HuH-7 (cell line): ENCODE results near the gene MALT1.
"Not testable (repeated sequence)": the region's sequence is repeated elsewhere in the genome, so short reads cannot be mapped to it uniquely, and the experiment has no call there.

Source experiments
- DNase-seq: peaks from one replicate; pipeline ENCODE4 v3.0.0; 2011; ENCODE audit warnings: low spot score

MALT1 gene

GRCh38 chr18:58738322-58738721 is 67.1 kb downstream of the MALT1 start:
- no peak for DNase-seq

GRCh38 chr18:58745914-58746313 is 74.6 kb downstream of the MALT1 start:
- no peak for DNase-seq

GRCh38 chr18:58748899-58749595 is 77.8 kb downstream of the MALT1 start:
- no peak for DNase-seq

- no peak for DNase-seq
Measured at GRCh38 chr18:58753976-58754375, 82.7 kb downstream of the MALT1 start.

GRCh38 chr18:58754544-58755068 is 83.3 kb downstream of the MALT1 start:
- DNase-seq, result no peak

GRCh38 chr18:58755304-58756010 is 84.2 kb downstream of the MALT1 start:
- no peak for DNase-seq

GRCh38 chr18:58756148-58756547 is 84.9 kb downstream of the MALT1 start:
- DNase-seq, result no peak

- DNase-seq, result no peak
Measured at GRCh38 chr18:58756596-58757240, 85.5 kb downstream of the MALT1 start.

- DNase-seq, result not testable (repeated sequence)
Measured at GRCh38 chr18:58757351-58757750, 86.1 kb downstream of the MALT1 start.

GRCh38 chr18:58758046-58758445 is 86.8 kb downstream of the MALT1 start:
- no peak for DNase-seq

GRCh38 chr18:58758606-58759005 is 87.3 kb downstream of the MALT1 start:
- no peak for DNase-seq

- DNase-seq, result no peak
Measured at GRCh38 chr18:58761241-58761969, 90.1 kb downstream of the MALT1 start.

GRCh38 chr18:58761970-58762780 is 90.9 kb downstream of the MALT1 start:
- no peak for DNase-seq

GRCh38 chr18:58762781-58763171 is 91.5 kb downstream of the MALT1 start:
- DNase-seq, result no peak

GRCh38 chr18:58766164-58766563 is 94.9 kb downstream of the MALT1 start:
- DNase-seq, result no peak

GRCh38 chr18:58766946-58767345 is 95.7 kb downstream of the MALT1 start:
- no peak for DNase-seq

- peak; percentile 74 for DNase-seq
Measured at GRCh38 chr18:58768293-58768974, 97.2 kb downstream of the MALT1 start.

GRCh38 chr18:58769321-58769720 is 98.1 kb downstream of the MALT1 start:
- no peak for DNase-seq

- DNase-seq, result no peak
Measured at GRCh38 chr18:58770601-58771000, 99.3 kb downstream of the MALT1 start.

GRCh38 chr18:58772161-58772560 is 100.9 kb downstream of the MALT1 start:
- DNase-seq, result no peak

GRCh38 chr18:58776084-58776483 is 104.8 kb downstream of the MALT1 start:
- no peak for DNase-seq
